T-helper 2 cell treated with Interferon-gamma antibody and Interleukin-4, amounts not matched to agents 5 μg/mL and 100 μg/mL, for 36 hours (primary cell): Measurements from ENCODE around the gene JPH2.

Experiments used
- DNase-seq: peaks from one replicate; pipeline ENCODE4 v3.0.0; 2021; ENCODE audit warnings: low spot score
- H3K27ac Mint-ChIP-seq: one replicate; pipeline ENCODE4 v1.8.0; 2021; ENCODE audit warnings: mild to moderate bottlenecking, mixed read lengths
- H3K27me3 Mint-ChIP-seq: one replicate; pipeline ENCODE4 v1.8.0; 2021; ENCODE audit warnings: low read depth, mixed read lengths
- H3K36me3 Mint-ChIP-seq: one replicate; pipeline ENCODE4 v1.8.0; 2021; ENCODE audit warnings: low read depth, mixed read lengths
- H3K4me1 Mint-ChIP-seq: one replicate; pipeline ENCODE4 v1.8.0; 2021; ENCODE audit warnings: low read depth, mixed read lengths
- H3K4me3 Mint-ChIP-seq: one replicate; pipeline ENCODE4 v1.8.0; 2022; ENCODE audit warnings: mild to moderate bottlenecking, moderate library complexity, mixed read lengths
- H3K9me3 Mint-ChIP-seq: one replicate; pipeline ENCODE4 v1.8.0; 2021; ENCODE audit warnings: mixed read lengths

Gene JPH2

DNA sequence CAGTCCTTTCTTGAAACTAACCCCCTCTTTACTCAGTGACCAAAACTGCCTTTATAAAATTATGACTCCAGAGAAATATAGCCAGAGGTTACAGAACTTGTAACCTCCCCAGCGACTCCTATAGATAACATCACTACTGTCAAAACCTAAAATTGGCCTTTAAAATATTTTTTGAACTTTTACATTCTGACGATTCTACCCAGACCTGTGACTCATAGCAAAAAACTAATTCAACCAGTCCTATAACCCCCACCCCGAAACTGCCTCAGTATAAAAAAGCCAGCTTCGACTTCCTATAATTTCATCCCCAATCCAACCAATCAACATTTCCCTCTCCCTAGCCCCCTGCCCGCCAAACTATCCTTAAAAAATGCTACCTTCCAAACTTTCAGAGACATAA is 13.9 kb downstream of the JPH2 start:
- H3K27ac Mint-ChIP-seq, result no peak overlapping the region
- peaks cover 3% of the 10 kb centered on the region for H3K4me1 Mint-ChIP-seq
- peaks cover 28% of the 10 kb centered on the region for H3K27me3 Mint-ChIP-seq
- no peak for DNase-seq
- no peak overlapping the region for H3K4me3 Mint-ChIP-seq
- no peaks in the 10 kb centered on the region for H3K9me3 Mint-ChIP-seq
- H3K36me3 Mint-ChIP-seq, result no peaks in the 10 kb centered on the region

DNA sequence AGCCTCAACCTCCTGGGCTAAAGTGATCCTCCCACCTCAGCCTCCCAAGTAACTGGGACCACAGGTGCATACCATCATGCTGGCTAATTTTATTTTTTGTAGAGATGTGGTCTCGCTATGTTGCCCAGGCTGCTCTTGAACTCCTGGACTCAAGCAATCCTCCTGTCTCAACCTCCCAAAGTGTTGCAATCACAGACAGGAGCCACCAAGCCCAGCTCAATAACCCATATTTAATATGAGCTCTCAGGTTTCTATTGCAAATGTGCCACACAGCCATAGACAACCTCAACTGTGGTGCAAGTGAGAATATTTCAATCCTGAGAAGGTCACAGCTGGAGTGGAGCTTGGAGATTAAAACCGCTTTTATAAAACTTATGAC is 14.4 kb downstream of the JPH2 start:
- no peaks in the 10 kb centered on the region for H3K9me3 Mint-ChIP-seq
- H3K4me3 Mint-ChIP-seq, result no peak overlapping the region
- H3K27ac Mint-ChIP-seq, result no peak overlapping the region
- H3K36me3 Mint-ChIP-seq, result no peaks in the 10 kb centered on the region
- DNase-seq, result no peak
- peaks cover 3% of the 10 kb centered on the region for H3K4me1 Mint-ChIP-seq
- peaks cover 28% of the 10 kb centered on the region for H3K27me3 Mint-ChIP-seq

GRCh38 chr20:44171775-44172571 is 15.0 kb downstream of the JPH2 start:
- Mint-ChIP-seq H3K36me3 (no peaks in the 10 kb centered on the region), H3K27ac (no peak overlapping the region), H3K4me1 (peaks cover 3% of the 10 kb centered on the region), H3K4me3 (no peak overlapping the region), H3K27me3 (peaks cover 28% of the 10 kb centered on the region), H3K9me3 (no peaks in the 10 kb centered on the region)
- DNase-seq, result no peak

DNA sequence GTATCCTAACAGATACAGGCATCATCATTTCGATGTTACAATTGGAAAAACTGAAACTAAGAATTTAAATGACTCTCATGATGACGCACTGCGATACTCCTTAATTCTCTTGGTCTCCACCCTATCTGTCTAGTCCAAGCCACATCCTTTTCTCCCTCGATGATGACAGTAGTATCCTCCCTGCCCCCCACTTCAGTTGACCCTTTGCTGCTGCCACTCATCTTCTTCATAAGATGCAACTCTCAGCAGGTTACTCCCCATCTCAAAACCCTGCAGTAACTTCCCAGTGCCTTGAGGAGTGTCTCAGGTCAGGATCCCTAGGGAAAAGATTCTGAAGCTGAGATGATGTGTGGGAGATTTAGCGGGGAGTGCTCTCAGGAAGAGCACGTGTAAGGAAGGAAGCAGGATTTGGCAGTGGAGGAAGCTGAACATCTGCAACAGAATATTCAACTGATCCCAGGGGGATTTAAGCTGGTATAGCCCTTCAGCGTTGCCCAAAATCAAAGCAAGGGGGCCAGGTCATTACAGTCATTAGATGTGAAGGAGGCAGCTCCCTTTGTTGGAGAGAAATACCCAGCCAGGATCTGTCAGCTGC is 16.1 kb downstream of the JPH2 start:
- H3K4me3 Mint-ChIP-seq, result no peak overlapping the region
- peaks cover 29% of the 10 kb centered on the region for H3K27me3 Mint-ChIP-seq
- no peak for DNase-seq
- no peak overlapping the region for H3K27ac Mint-ChIP-seq
- H3K9me3 Mint-ChIP-seq, result no peaks in the 10 kb centered on the region
- H3K36me3 Mint-ChIP-seq, result no peaks in the 10 kb centered on the region
- peaks cover 3% of the 10 kb centered on the region for H3K4me1 Mint-ChIP-seq

DNA sequence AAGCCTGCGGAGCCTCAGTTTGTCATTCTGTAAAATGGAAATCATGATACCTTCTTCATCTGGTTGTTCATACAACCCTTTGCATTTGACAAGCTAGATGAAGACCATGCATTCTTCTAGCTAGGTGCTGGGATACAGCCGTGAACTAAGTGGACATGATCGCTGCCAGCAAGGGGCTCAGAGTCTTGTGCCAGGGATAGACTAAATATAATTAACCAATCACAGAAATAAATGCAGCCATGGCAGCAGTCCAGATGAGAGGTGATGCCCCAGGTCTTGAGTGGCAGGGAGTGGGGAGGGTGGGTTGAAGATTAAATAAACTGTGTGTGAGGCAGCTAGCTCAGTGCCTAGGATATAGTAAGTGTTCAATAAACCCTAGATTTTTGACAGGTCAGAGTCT is 19.3 kb downstream of the JPH2 start:
- Mint-ChIP-seq H3K9me3 (no peaks in the 10 kb centered on the region), H3K27ac (no peak overlapping the region), H3K4me3 (no peak overlapping the region), H3K27me3 (peaks cover 34% of the 10 kb centered on the region), H3K36me3 (no peaks in the 10 kb centered on the region), H3K4me1 (peaks cover 3% of the 10 kb centered on the region)
- DNase-seq, result no peak

DNA sequence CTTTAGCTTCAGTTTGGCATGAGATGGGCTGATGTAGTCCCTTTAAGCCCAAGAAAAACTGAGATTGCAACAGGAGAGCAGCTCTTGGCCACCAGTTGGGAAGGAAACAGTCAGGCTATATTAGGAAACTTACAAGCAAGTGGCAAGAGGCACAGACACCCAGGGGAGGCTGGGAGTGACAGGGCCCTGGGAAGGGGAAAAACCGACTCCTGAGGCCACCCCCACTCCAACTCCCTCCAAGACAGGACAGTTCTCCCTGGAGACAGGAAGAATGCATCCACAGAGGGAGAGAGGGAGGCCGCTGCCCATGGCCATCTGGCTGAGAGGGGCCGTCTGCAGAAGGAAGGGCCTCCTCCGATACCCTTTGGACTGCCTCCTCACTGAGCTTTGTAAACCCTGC is 20.5 kb downstream of the JPH2 start:
- H3K27me3 Mint-ChIP-seq, result peaks cover 26% of the 10 kb centered on the region
- H3K4me1 Mint-ChIP-seq, result peaks cover 3% of the 10 kb centered on the region
- no peak overlapping the region for H3K4me3 Mint-ChIP-seq
- no peaks in the 10 kb centered on the region for H3K36me3 Mint-ChIP-seq
- DNase-seq, result no peak
- H3K9me3 Mint-ChIP-seq, result no peaks in the 10 kb centered on the region
- H3K27ac Mint-ChIP-seq, result no peak overlapping the region

- H3K27ac Mint-ChIP-seq, result no peak overlapping the region
- H3K27me3 Mint-ChIP-seq, result peaks cover 24% of the 10 kb centered on the region
- no peak overlapping the region for H3K4me3 Mint-ChIP-seq
- H3K36me3 Mint-ChIP-seq, result no peaks in the 10 kb centered on the region
- peaks cover 3% of the 10 kb centered on the region for H3K4me1 Mint-ChIP-seq
- H3K9me3 Mint-ChIP-seq, result no peaks in the 10 kb centered on the region
- DNase-seq, result no peak
Observed at GRCh38 chr20:44166008-44166407, 21.0 kb downstream of the JPH2 start.

DNA sequence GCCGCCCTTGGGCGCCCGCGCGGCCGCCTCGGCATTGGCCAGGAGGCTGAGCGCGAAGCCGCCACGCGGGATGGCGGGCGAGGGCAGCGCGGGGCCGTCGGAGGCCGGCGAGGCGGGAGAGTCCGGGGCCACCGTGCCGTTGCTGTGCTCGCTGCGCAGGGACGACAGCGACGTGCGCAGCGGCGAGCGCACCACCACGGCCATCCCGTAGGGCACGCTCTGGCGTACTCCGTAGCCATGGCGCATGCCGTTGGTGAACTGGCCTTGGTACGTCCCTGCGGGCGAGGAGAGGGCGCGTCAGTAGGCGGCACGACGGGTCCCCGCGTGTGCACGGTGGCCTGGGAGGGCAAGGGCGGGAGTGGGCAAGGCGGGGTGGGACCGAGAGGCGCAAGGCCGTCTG is 26.9 kb downstream of the JPH2 start:
- H3K27me3 Mint-ChIP-seq, result peaks cover 13% of the 10 kb centered on the region

DNA sequence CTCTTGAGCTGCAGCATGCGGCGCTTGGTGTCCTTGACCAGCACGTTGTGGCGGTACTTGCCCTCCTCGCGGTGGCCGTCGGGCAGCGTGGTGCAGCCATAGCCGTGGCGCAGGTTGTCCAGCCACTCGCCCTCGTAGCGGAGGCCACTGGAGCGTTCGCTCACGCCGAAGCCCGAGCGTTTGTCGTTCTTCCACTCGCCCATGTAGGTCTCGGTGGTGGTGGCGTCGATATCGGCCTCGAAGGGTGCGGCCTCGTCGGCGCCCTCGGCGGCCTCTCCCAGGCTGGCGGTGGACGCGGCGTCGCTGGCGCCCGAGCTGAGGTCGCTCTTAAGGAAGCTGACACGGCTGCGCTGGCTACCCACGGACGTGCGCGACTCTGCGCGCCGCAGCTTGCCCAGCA is 27.3 kb downstream of the JPH2 start:
- Mint-ChIP-seq H3K27me3 (peaks cover 13% of the 10 kb centered on the region), H3K4me3 (no peak overlapping the region), H3K4me1 (no peaks in the 10 kb centered on the region), H3K9me3 (no peaks in the 10 kb centered on the region), H3K27ac (no peak overlapping the region), H3K36me3 (no peaks in the 10 kb centered on the region)
- DNase-seq, result no peak

More for the DNA sequence above, 26.9 kb downstream of the JPH2 start:
- H3K36me3 Mint-ChIP-seq, result no peaks in the 10 kb centered on the region
- no peaks in the 10 kb centered on the region for H3K9me3 Mint-ChIP-seq
- H3K27ac Mint-ChIP-seq, result no peak overlapping the region
- no peaks in the 10 kb centered on the region for H3K4me1 Mint-ChIP-seq
- DNase-seq, result no peak
- no peak overlapping the region for H3K4me3 Mint-ChIP-seq

DNA sequence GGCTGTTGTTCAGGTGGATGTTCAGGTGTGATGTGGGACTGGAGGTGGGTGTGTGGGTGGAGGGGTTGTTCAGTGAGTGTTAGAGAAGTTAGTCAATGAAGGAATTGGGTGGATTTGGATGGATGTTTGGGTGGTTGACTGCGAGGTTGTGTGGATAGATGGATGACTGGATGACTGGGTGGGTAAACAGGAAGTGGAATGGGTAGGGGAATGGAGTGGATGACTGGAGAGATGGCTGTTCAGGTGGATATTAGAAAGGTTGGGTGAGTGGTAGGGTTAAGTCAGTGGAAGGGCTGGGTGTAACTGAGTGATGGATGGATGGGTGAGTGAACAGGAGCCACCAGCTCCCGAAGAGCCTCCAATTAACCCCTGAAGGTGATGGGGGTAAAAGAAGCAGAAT is 27.9 kb downstream of the JPH2 start:
- no peak for DNase-seq
- no peaks in the 10 kb centered on the region for H3K4me1 Mint-ChIP-seq
- peaks cover 11% of the 10 kb centered on the region for H3K27me3 Mint-ChIP-seq
- H3K9me3 Mint-ChIP-seq, result no peaks in the 10 kb centered on the region
- no peak overlapping the region for H3K27ac Mint-ChIP-seq
- no peaks in the 10 kb centered on the region for H3K36me3 Mint-ChIP-seq
- no peak overlapping the region for H3K4me3 Mint-ChIP-seq

GRCh38 chr20:44157061-44157460 is 29.9 kb downstream of the JPH2 start:
- no peak overlapping the region for H3K27ac Mint-ChIP-seq
- no peaks in the 10 kb centered on the region for H3K9me3 Mint-ChIP-seq
- DNase-seq, result no peak
- peaks cover 7% of the 10 kb centered on the region for H3K4me1 Mint-ChIP-seq
- no peak overlapping the region for H3K4me3 Mint-ChIP-seq
- H3K27me3 Mint-ChIP-seq, result peaks cover 7% of the 10 kb centered on the region
- H3K36me3 Mint-ChIP-seq, result no peaks in the 10 kb centered on the region

DNA sequence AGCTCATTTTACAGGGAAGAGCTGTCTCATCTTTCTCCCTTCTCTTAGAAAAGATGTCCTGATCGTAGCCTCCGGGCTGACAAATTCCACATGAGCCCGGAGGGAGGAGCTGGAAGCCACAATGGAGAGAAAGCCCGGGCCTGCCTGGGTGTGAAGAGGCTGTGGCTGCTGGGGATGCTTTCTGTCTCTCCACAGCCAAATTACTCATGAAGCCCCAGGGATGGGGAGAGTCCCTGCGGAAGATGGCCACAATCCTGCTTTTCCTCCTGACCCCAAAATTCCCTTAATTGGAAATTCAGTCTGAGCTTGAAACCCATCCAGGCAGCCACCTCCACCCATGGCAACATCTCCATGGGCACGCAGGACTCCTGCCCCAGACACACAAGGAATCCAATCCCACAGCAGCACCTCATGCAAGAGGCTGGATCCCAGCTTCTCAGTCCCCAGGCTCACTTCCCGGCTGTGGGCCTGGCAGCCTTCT is 32.4 kb downstream of the JPH2 start:
- Mint-ChIP-seq H3K36me3 (no peaks in the 10 kb centered on the region), H3K4me1 (peaks cover 7% of the 10 kb centered on the region), H3K27ac (no peak overlapping the region), H3K27me3 (peaks cover 7% of the 10 kb centered on the region), H3K9me3 (no peaks in the 10 kb centered on the region), H3K4me3 (no peak overlapping the region)
- no peak for DNase-seq

- Mint-ChIP-seq H3K4me3 (no peak overlapping the region), H3K27me3 (peaks cover 7% of the 10 kb centered on the region), H3K9me3 (no peaks in the 10 kb centered on the region), H3K36me3 (no peaks in the 10 kb centered on the region), H3K4me1 (peaks cover 7% of the 10 kb centered on the region), H3K27ac (peak overlapping the region; percentile 9)
- no peak for DNase-seq
Observed at GRCh38 chr20:44153636-44154043, 33.3 kb downstream of the JPH2 start.

GRCh38 chr20:44151621-44152416 is 35.2 kb downstream of the JPH2 start:
- H3K27ac Mint-ChIP-seq, result no peak overlapping the region
- DNase-seq, result no peak
- H3K4me3 Mint-ChIP-seq, result no peak overlapping the region
- H3K4me1 Mint-ChIP-seq, result peaks cover 7% of the 10 kb centered on the region
- peaks cover 3% of the 10 kb centered on the region for H3K27me3 Mint-ChIP-seq
- H3K9me3 Mint-ChIP-seq, result no peaks in the 10 kb centered on the region
- no peaks in the 10 kb centered on the region for H3K36me3 Mint-ChIP-seq
